HepG2 (cell line): ENCODE data around the gene CTSA.

Experiments used
- CTCF ChIP-seq: sonication (generic); formaldehyde crosslinking; IDR thresholded peaks from 2 replicates; pipeline ENCODE4 v1.5.0; 2020; ENCODE audit warnings: mild to moderate bottlenecking, missing genetic modification reagents, moderate library complexity
- EZH2 ChIP-seq: conservative IDR thresholded peaks from 2 replicates; pipeline ENCODE4 v1.6.1; 2012; ENCODE audit warnings: mild to moderate bottlenecking, low read depth, low read length, moderate library complexity
- FOSL1 ChIP-seq: sonication (generic); formaldehyde crosslinking; IDR thresholded peaks from 2 replicates; pipeline ENCODE4 v1.9.0; 2021; ENCODE audit warnings: missing genetic modification reagents, borderline replicate concordance
- JUND ChIP-seq: sonication (generic); formaldehyde crosslinking; IDR thresholded peaks from 2 replicates; pipeline ENCODE4 v1.8.0; 2022; ENCODE audit warnings: mild to moderate bottlenecking, missing genetic modification reagents
- MAZ ChIP-seq, 2 experiments: sonication (generic) in 1 of 2; formaldehyde crosslinking in 1 of 2; IDR thresholded peaks; 2 replicates each; pipeline versions ENCODE4 v1.5.0 to v1.6.1; 2012 to 2020; ENCODE audit warnings: low read depth in 2 of 2, mild to moderate bottlenecking in 2 of 2, borderline replicate concordance in 1 of 2, improper control_type of control experiment in 1 of 2, low read length in 1 of 2, missing genetic modification reagents in 1 of 2, moderate library complexity in 1 of 2
- ONECUT2 ChIP-seq: sonication (generic); formaldehyde crosslinking; IDR thresholded peaks from 2 replicates; pipeline ENCODE4 v1.4.0; 2020; ENCODE audit warnings: missing genetic modification reagents
- ZFY ChIP-seq: sonication (generic); formaldehyde crosslinking; IDR thresholded peaks from 2 replicates; pipeline ENCODE4 v1.4.0; 2020; ENCODE audit warnings: missing genetic modification reagents
- ZMYM3 ChIP-seq: sonication (generic); formaldehyde crosslinking; IDR thresholded peaks from 2 replicates; pipeline ENCODE4 v1.5.1; 2020; ENCODE audit warnings: mild to moderate bottlenecking, missing genetic modification reagents

GRCh38 chr20:45909817-45910669, 18.9 kb downstream of the CTSA start:
- TF ChIP-seq CTCF (no peak), FOSL1 (no peak), MAZ (IDR thresholded peaks at IDR 0.05; ENCODE audit: borderline replicate concordance, low read depth, low read length) (no peak; the same call in 1 of the 2 replicates), MAZ (CRISPR knock-in tag; IDR thresholded peaks at IDR 0.05; ENCODE audit: low read depth) (no peak), JUND (no peak), EZH2 (no peak), ONECUT2 (CRISPR knock-in tag) (no peak), ZMYM3 (CRISPR knock-in tag) (peak; percentile 44; the same call in 1 of the 2 replicates), ZFY (no peak; the same call in 1 of the 2 replicates)
